Left ventricle myocardium inferior (tissue), 1 donor: ENCODE measurements around the gene LDLRAD4. TPM values are rescaled to one million over a fixed set of nuclear protein-coding genes. Genes with fewer than 3 reads are reported as not detected.

Experiments used
- DNase-seq: peaks from one replicate; pipeline ENCODE4 v3.0.0-alpha.2; 2020
- H3K27ac ChIP-seq: fragments of 200-600 bp; replicated peaks from 2 replicates; pipeline ENCODE4 v1.8.0; 2021
- H3K27me3 ChIP-seq: fragments of 200-600 bp; 2 replicates; pipeline ENCODE4 v1.8.0; 2021; ENCODE audit warnings: low read depth
- H3K36me3 ChIP-seq: fragments of 200-600 bp; 2 replicates; pipeline ENCODE4 v1.8.0; 2021
- H3K4me1 ChIP-seq: fragments of 200-600 bp; 2 replicates; pipeline ENCODE4 v1.8.0; 2021
- H3K4me3 ChIP-seq: fragments of 200-600 bp; 2 replicates; pipeline ENCODE4 v1.8.0; 2021; ENCODE audit warnings: mild to moderate bottlenecking, moderate library complexity
- H3K9me3 ChIP-seq: fragments of 200-600 bp; replicated peaks from 2 replicates; pipeline ENCODE4 v1.8.0; 2021
- CTCF ChIP-seq: fragments of 200-600 bp; IDR thresholded peaks from 2 replicates; pipeline ENCODE4 v1.8.0; 2021; ENCODE audit warnings: antibody characterized with exemption, mild to moderate bottlenecking, borderline replicate concordance
- intact Hi-C: fragments of 100-400 bp; cut with micrococcal nuclease; formaldehyde crosslinking; loops from one replicate; pipeline ENCODE4 v1.11.0; 2022
- total RNA-seq: library from RNA; stranded (reverse); fragmentation: NEBNext Ultra II Directional; extraction: Animal tissue kit (Norgen Biotek cat#: 25700); gene quantifications from one replicate; pipeline ENCODE4 v1.2.1, GENCODE V29; 2021
- donor health status: DM: no; HTN: yes; CAD: no; lungs with severe emphysema.

Gene LDLRAD4
- total RNA-seq, 1 donor from 2014 or later = 43.3 TPM

- DNase-seq = no peak
- H3K27ac ChIP-seq = no peak overlapping the region
- TF ChIP-seq CTCF = no peak
- H3K4me3 ChIP-seq = no peak overlapping the region
- intact Hi-C loops = no loop called here
- H3K9me3 ChIP-seq = no peaks in the 10 kb centered on the region
- H3K36me3 ChIP-seq = no peaks in the 10 kb centered on the region
- H3K4me1 ChIP-seq = peaks cover 12% of the 10 kb centered on the region
- H3K27me3 ChIP-seq = no peaks in the 10 kb centered on the region
Observed at GRCh38 chr18:13572148-13572547, 353.6 kb downstream of the LDLRAD4 start.

GRCh38 chr18:13572721-13573120 is 354.2 kb downstream of the LDLRAD4 start:
- H3K9me3 ChIP-seq = no peaks in the 10 kb centered on the region
- no peak overlapping the region for H3K27ac ChIP-seq
- no peak for DNase-seq
- H3K4me3 ChIP-seq = no peak overlapping the region
- no peak for TF ChIP-seq CTCF
- H3K27me3 ChIP-seq = no peaks in the 10 kb centered on the region
- intact Hi-C loops = no loop called here
- peaks cover 12% of the 10 kb centered on the region for H3K4me1 ChIP-seq
- H3K36me3 ChIP-seq = no peaks in the 10 kb centered on the region

GRCh38 chr18:13573750-13574149 is 355.2 kb downstream of the LDLRAD4 start:
- Histone ChIP-seq H3K27ac (no peak overlapping the region), H3K9me3 (no peaks in the 10 kb centered on the region), H3K4me1 (peaks cover 14% of the 10 kb centered on the region), H3K27me3 (no peaks in the 10 kb centered on the region), H3K4me3 (no peak overlapping the region), H3K36me3 (no peaks in the 10 kb centered on the region)
- no peak for TF ChIP-seq CTCF
- no peak for DNase-seq
- intact Hi-C loops = no loop called here

- DNase-seq = no peak
- no peak for TF ChIP-seq CTCF
- Histone ChIP-seq H3K4me3 (no peak overlapping the region), H3K27me3 (no peaks in the 10 kb centered on the region), H3K4me1 (peaks cover 14% of the 10 kb centered on the region), H3K9me3 (no peaks in the 10 kb centered on the region), H3K27ac (no peak overlapping the region), H3K36me3 (no peaks in the 10 kb centered on the region)
- intact Hi-C loops = no loop called here
Observed at GRCh38 chr18:13574355-13574754, 355.8 kb downstream of the LDLRAD4 start.

- Histone ChIP-seq H3K4me1 (peaks cover 18% of the 10 kb centered on the region), H3K36me3 (no peaks in the 10 kb centered on the region), H3K4me3 (no peak overlapping the region), H3K27ac (no peak overlapping the region), H3K27me3 (no peaks in the 10 kb centered on the region), H3K9me3 (no peaks in the 10 kb centered on the region)
- intact Hi-C loops = no loop called here
- TF ChIP-seq CTCF = no peak
- no peak for DNase-seq
Observed at GRCh38 chr18:13574761-13575160, 356.2 kb downstream of the LDLRAD4 start.

GRCh38 chr18:13576598-13576997 is 358.0 kb downstream of the LDLRAD4 start:
- no peaks in the 10 kb centered on the region for H3K27me3 ChIP-seq
- intact Hi-C loops = no loop called here
- H3K4me1 ChIP-seq = peaks cover 36% of the 10 kb centered on the region
- H3K36me3 ChIP-seq = no peaks in the 10 kb centered on the region
- no peak overlapping the region for H3K27ac ChIP-seq
- no peak for DNase-seq
- no peak for TF ChIP-seq CTCF
- H3K9me3 ChIP-seq = no peaks in the 10 kb centered on the region
- H3K4me3 ChIP-seq = no peak overlapping the region
